Liver (tissue), 9 donors: ENCODE data around the gene TRAPPC5. TPM values are rescaled to one million over a fixed set of nuclear protein-coding genes. Genes with fewer than 3 reads are reported as not detected.

Experiments
- DNase-seq: peaks from one replicate; pipeline ENCODE4 v3.0.0-alpha.2; 2017; ENCODE audit warnings: low spot score
- H3K27ac ChIP-seq, 2 donors: one replicate each; pipeline ENCODE4 v1.7.0; 2013; ENCODE audit warnings: inconsistent platforms in 2 of 2, low read length in 2 of 2, control low read depth in 1 of 2, low read depth in 1 of 2, mild to moderate bottlenecking in 1 of 2
- H3K27me3 ChIP-seq, 4 donors: one replicate each; pipeline versions ENCODE4 v1.6.1 to v1.7.0; 2013; ENCODE audit warnings: low read length in 3 of 4, inconsistent platforms in 1 of 4, mild to moderate bottlenecking in 1 of 4, moderate library complexity in 1 of 4; ENCODE audit not compliant: control insufficient read depth in 4 of 4, insufficient read depth in 4 of 4
- H3K36me3 ChIP-seq, 4 donors: one replicate each; pipeline versions ENCODE4 v1.6.1 to v1.7.0; 2013; ENCODE audit warnings: low read length in 3 of 4, mild to moderate bottlenecking in 3 of 4, low read depth in 1 of 4, moderate library complexity in 1 of 4; ENCODE audit not compliant: control insufficient read depth in 4 of 4, insufficient read depth in 3 of 4
- H3K4me1 ChIP-seq, 4 donors: one replicate each; pipeline versions ENCODE4 v1.6.1 to v1.7.0; 2013; ENCODE audit warnings: low read length in 3 of 4, mild to moderate bottlenecking in 3 of 4, moderate library complexity in 1 of 4; ENCODE audit not compliant: control insufficient read depth in 4 of 4, insufficient read depth in 4 of 4
- H3K4me3 ChIP-seq, 3 donors: one replicate each; pipeline versions ENCODE4 v1.6.1 to v1.7.0; 2013; ENCODE audit warnings: low read length in 3 of 3, control low read depth in 1 of 3, low read depth in 1 of 3, mild to moderate bottlenecking in 1 of 3
- H3K9ac ChIP-seq, 2 donors: one replicate each; pipeline ENCODE4 v1.7.0; 2013; ENCODE audit warnings: low read length in 2 of 2, mild to moderate bottlenecking in 2 of 2, moderate library complexity in 2 of 2, control low read depth in 1 of 2, low read depth in 1 of 2
- H3K9me3 ChIP-seq, 4 donors: one replicate each; pipeline versions ENCODE4 v1.6.1 to v1.7.0; 2013; ENCODE audit warnings: low read length in 3 of 4; ENCODE audit not compliant: control insufficient read depth in 4 of 4
- ATF3 ChIP-seq: IDR thresholded peaks from 2 replicates; pipeline ENCODE4 v1.6.1; 2016; ENCODE audit warnings: antibody characterized with exemption
- CTCF ChIP-seq: fragments of 150-350 bp; IDR thresholded peaks from 2 replicates; pipeline ENCODE4 v1.5.1; 2017; ENCODE audit warnings: improper control_type of control experiment, low read depth, low read length; ENCODE audit not compliant: missing input control
- EGR1 ChIP-seq, 2 donors: IDR thresholded peaks; 2 replicates each; pipeline ENCODE4 v1.6.1; 2016 to 2018; ENCODE audit warnings: antibody characterized with exemption in 2 of 2, low read depth in 2 of 2
- FOXA1 ChIP-seq: IDR thresholded peaks from 2 replicates; pipeline ENCODE4 v1.6.1; 2016; ENCODE audit warnings: antibody characterized with exemption
- FOXA2 ChIP-seq: IDR thresholded peaks from 2 replicates; pipeline ENCODE4 v1.6.1; 2016; ENCODE audit warnings: antibody characterized with exemption
- GABPA ChIP-seq, 2 donors: IDR thresholded peaks in 1 of 2; conservative IDR thresholded peaks in 1 of 2; 2 replicates each; pipeline ENCODE4 v1.6.1; 2016; ENCODE audit warnings: antibody characterized with exemption in 2 of 2, mild to moderate bottlenecking in 1 of 2, moderate library complexity in 1 of 2
- HNF4A ChIP-seq, 2 donors: conservative IDR thresholded peaks; 2 replicates each; pipeline ENCODE4 v1.6.1; 2016; ENCODE audit warnings: antibody characterized with exemption in 2 of 2, mild to moderate bottlenecking in 2 of 2
- HNF4G ChIP-seq: IDR thresholded peaks from 2 replicates; pipeline ENCODE4 v1.6.1; 2016; ENCODE audit warnings: antibody characterized with exemption
- JUND ChIP-seq, 2 donors: IDR thresholded peaks; 2 replicates each; pipeline ENCODE4 v1.6.1; 2016; ENCODE audit warnings: antibody characterized with exemption in 2 of 2
- MAX ChIP-seq: IDR thresholded peaks from 2 replicates; pipeline ENCODE4 v1.6.1; 2016; ENCODE audit warnings: antibody characterized with exemption
- NR2F2 ChIP-seq: IDR thresholded peaks from 2 replicates; pipeline ENCODE4 v1.6.1; 2016; ENCODE audit warnings: antibody characterized with exemption
- RAD21 ChIP-seq, 2 donors: IDR thresholded peaks; 2 replicates each; pipeline ENCODE4 v1.6.1; 2016; ENCODE audit warnings: antibody characterized with exemption in 2 of 2, mild to moderate bottlenecking in 2 of 2
- RXRA ChIP-seq, 2 donors: IDR thresholded peaks; 2 replicates each; pipeline ENCODE4 v1.6.1; 2017 to 2018; ENCODE audit warnings: antibody characterized with exemption in 2 of 2, mild to moderate bottlenecking in 1 of 2
- SP1 ChIP-seq: IDR thresholded peaks from 2 replicates; pipeline ENCODE4 v1.6.1; 2018; ENCODE audit warnings: antibody characterized with exemption, mild to moderate bottlenecking
- TAF1 ChIP-seq: conservative IDR thresholded peaks from 2 replicates; pipeline ENCODE4 v1.6.1; 2016; ENCODE audit warnings: antibody characterized with exemption, mild to moderate bottlenecking
- YY1 ChIP-seq: IDR thresholded peaks from 2 replicates; pipeline ENCODE4 v1.6.1; 2016; ENCODE audit warnings: antibody characterized with exemption, mild to moderate bottlenecking
- ZBTB33 ChIP-seq: IDR thresholded peaks from 2 replicates; pipeline ENCODE4 v1.6.1; 2016; ENCODE audit warnings: antibody characterized with exemption
- WGBS: extraction: QIAGEN DNeasy Blood & Tissue Kit; methylation state at CpG from one replicate; pipeline ENCODE4 v1.1.7; 2013; 5-methylcytosine and 5-hydroxymethylcytosine counted together
- polyA plus RNA-seq, 2 donors: library from polyadenylated mRNA; stranded (reverse) in 1 of 2; unstranded in 1 of 2; fragments of 200-250 nt in 1 of 2; fragments of >200 nt in 1 of 2; fragmentation: Nextera tagmentation in 1 of 2; extraction: Ambion mirVana in 1 of 2; gene quantifications; one replicate each; pipeline versions ENCODE4 v1.2.1 to v1.2.3, GENCODE V29; 2013 to 2015
- total RNA-seq, 2 donors: library from RNA; depleted of rRNA; stranded (reverse); fragments of >200 nt; gene quantifications; one replicate each; pipeline ENCODE4 v1.2.3, GENCODE V29; 2014
- donor health status: healthy.
- donor health status: healthy.
- donor health status: healthy.
- donor health status: healthy.
- donor health status: healthy.

TRAPPC5 gene
- total and polyA plus RNA-seq, 4 donors = 22.5 to 130 (median 55.2) TPM

GRCh38 chr19:7699417-7700401, 19.1 kb downstream of the TRAPPC5 start:
- Histone ChIP-seq H3K4me3 (no peak overlapping the region), H3K4me1 (no peaks in the 10 kb centered on the region), H3K27ac (no peak overlapping the region), H3K27me3 (peaks cover 0 to 4% (median 0%) of the 10 kb centered on the region in 4 donors), H3K36me3 (no peaks in the 10 kb centered on the region), H3K9me3 (no peaks in the 10 kb centered on the region), H3K9ac (no peak overlapping the region)
- 62% methylated on average over 15 of the region's 15 CpGs for WGBS
- no peak for DNase-seq
- TF ChIP-seq HNF4G (no peak), FOXA1 (no peak), RAD21 (IDR thresholded peaks at IDR 0.05) (no peak), GABPA (IDR thresholded peaks at IDR 0.05 in 1 of 2, conservative IDR thresholded peaks at IDR 0.05 in 1 of 2) (no peak), EGR1 (IDR thresholded peaks at IDR 0.05; ENCODE audit: low read depth in 2 of 2) (no peak), JUND (IDR thresholded peaks at IDR 0.05) (no peak), ATF3 (no peak), YY1 (no peak), SP1 (no peak), FOXA2 (no peak), CTCF (no peak), RXRA (IDR thresholded peaks at IDR 0.05) (no peak), TAF1 (no peak), HNF4A (conservative IDR thresholded peaks at IDR 0.05) (no peak), MAX (no peak), ZBTB33 (no peak), NR2F2 (no peak)

GRCh38 chr19:7701049-7701653, 20.5 kb downstream of the TRAPPC5 start:
- no peak for DNase-seq
- H3K9ac ChIP-seq = no peak overlapping the region
- no peaks in the 10 kb centered on the region for H3K4me1 ChIP-seq
- no peak overlapping the region for H3K27ac ChIP-seq
- 92% methylated on average over 12 of the region's 12 CpGs for WGBS
- H3K27me3 ChIP-seq = peaks cover 0 to 4% (median 0%) of the 10 kb centered on the region in 4 donors
- no peak overlapping the region for H3K4me3 ChIP-seq
- H3K36me3 ChIP-seq = no peaks in the 10 kb centered on the region
- H3K9me3 ChIP-seq = no peaks in the 10 kb centered on the region
- TF ChIP-seq ATF3 = no peak
- TF ChIP-seq SP1 = no peak
- TF ChIP-seq GABPA (IDR thresholded peaks at IDR 0.05 in 1 of 2, conservative IDR thresholded peaks at IDR 0.05 in 1 of 2) = no peak
- TF ChIP-seq CTCF = no peak
- no peak for TF ChIP-seq EGR1 (IDR thresholded peaks at IDR 0.05; ENCODE audit: low read depth in 2 of 2)
- no peak for TF ChIP-seq ZBTB33
